Fibroblast of the aortic adventitia (primary cell): ENCODE data around the gene OFD1. TPM values are rescaled to one million over a fixed set of nuclear protein-coding genes. Genes with fewer than 3 reads are reported as not detected.

Experiments used
- DNase-seq: peaks from one replicate; pipeline ENCODE4 v3.0.0-alpha.2; 2010; ENCODE audit warnings: low read depth
- H3K4me3 ChIP-seq: 2 replicates; pipeline ENCODE4 v1.5.1; 2011; ENCODE audit warnings: low read depth, mild to moderate bottlenecking, control low read depth, low read length, moderate library complexity
- total RNA-seq: library from RNA; depleted of rRNA; stranded (reverse); fragments of >200 nt; gene quantifications from 2 replicates; pipeline ENCODE4 v1.2.3, GENCODE V29; 2012; ENCODE audit warnings: low replicate concordance
- TF ChIP-seq, protein P1 (sequence below): IDR thresholded peaks from 2 replicates; pipeline ENCODE4 v1.5.1; 2011; ENCODE audit warnings: mild to moderate bottlenecking, low read length, control low read depth, inconsistent platforms; ENCODE audit not compliant: insufficient read depth

OFD1 gene, protein sequence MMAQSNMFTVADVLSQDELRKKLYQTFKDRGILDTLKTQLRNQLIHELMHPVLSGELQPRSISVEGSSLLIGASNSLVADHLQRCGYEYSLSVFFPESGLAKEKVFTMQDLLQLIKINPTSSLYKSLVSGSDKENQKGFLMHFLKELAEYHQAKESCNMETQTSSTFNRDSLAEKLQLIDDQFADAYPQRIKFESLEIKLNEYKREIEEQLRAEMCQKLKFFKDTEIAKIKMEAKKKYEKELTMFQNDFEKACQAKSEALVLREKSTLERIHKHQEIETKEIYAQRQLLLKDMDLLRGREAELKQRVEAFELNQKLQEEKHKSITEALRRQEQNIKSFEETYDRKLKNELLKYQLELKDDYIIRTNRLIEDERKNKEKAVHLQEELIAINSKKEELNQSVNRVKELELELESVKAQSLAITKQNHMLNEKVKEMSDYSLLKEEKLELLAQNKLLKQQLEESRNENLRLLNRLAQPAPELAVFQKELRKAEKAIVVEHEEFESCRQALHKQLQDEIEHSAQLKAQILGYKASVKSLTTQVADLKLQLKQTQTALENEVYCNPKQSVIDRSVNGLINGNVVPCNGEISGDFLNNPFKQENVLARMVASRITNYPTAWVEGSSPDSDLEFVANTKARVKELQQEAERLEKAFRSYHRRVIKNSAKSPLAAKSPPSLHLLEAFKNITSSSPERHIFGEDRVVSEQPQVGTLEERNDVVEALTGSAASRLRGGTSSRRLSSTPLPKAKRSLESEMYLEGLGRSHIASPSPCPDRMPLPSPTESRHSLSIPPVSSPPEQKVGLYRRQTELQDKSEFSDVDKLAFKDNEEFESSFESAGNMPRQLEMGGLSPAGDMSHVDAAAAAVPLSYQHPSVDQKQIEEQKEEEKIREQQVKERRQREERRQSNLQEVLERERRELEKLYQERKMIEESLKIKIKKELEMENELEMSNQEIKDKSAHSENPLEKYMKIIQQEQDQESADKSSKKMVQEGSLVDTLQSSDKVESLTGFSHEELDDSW
- 20.3 and 41.7 TPM in 2 replicates for total RNA-seq

DNA sequence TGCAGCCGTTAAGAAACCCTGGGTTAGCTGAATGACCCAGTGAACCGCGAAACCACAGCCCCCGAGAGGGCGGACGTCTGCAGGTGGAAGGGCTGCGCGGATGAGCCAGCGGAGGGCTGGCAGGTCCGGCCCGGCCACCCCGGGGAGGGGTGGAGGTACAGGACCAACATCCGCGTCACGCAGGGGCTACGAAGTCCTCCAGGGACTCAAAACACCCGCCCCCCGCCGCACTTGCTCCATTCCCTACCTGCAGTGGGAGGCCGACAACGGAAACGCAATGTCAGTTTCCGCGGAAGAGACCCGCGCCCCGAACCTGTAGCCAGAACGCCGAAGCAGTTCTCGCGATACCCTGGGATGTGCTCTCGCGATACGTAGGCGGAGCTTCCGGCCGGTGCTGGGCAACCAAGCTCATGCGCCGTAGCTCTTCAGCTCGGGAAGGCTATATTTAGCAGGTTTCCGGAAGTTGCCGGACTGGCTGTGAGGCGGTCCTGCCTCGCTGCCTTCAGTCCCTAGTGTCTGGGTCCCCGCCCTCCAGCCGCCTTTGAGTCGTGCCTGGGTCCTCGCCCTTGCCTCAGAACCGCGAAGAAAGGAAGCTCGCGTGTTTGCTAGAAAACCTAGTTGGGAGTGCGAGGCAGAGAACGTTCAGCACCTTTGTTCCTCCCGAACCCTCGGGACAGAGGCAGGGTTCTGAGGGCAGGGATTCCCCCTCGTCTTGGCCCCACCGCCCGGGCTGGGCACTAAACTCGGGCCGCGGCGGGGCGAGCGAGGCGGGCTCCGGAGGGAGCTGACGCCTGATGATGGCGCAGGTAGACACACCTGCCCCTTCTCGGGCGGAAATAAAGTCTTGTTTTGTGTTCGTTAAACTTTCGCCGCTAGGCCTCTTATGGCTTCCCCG is at the start of gene OFD1, which contains the start of gene TRAPPC2:
OFD1 (plus strand) TSS at position 471 of the 895 bp plus-strand sequence; CDS start at position 795, 324 bp downstream.
TRAPPC2 (minus strand) TSS at position 343 of the 895 bp plus-strand sequence. CDS start 14,657 bp downstream, outside the sequence.
- DNase-seq = peak; percentile 98
- TF ChIP-seq, protein P1, sequence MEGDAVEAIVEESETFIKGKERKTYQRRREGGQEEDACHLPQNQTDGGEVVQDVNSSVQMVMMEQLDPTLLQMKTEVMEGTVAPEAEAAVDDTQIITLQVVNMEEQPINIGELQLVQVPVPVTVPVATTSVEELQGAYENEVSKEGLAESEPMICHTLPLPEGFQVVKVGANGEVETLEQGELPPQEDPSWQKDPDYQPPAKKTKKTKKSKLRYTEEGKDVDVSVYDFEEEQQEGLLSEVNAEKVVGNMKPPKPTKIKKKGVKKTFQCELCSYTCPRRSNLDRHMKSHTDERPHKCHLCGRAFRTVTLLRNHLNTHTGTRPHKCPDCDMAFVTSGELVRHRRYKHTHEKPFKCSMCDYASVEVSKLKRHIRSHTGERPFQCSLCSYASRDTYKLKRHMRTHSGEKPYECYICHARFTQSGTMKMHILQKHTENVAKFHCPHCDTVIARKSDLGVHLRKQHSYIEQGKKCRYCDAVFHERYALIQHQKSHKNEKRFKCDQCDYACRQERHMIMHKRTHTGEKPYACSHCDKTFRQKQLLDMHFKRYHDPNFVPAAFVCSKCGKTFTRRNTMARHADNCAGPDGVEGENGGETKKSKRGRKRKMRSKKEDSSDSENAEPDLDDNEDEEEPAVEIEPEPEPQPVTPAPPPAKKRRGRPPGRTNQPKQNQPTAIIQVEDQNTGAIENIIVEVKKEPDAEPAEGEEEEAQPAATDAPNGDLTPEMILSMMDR = no peak

DNA sequence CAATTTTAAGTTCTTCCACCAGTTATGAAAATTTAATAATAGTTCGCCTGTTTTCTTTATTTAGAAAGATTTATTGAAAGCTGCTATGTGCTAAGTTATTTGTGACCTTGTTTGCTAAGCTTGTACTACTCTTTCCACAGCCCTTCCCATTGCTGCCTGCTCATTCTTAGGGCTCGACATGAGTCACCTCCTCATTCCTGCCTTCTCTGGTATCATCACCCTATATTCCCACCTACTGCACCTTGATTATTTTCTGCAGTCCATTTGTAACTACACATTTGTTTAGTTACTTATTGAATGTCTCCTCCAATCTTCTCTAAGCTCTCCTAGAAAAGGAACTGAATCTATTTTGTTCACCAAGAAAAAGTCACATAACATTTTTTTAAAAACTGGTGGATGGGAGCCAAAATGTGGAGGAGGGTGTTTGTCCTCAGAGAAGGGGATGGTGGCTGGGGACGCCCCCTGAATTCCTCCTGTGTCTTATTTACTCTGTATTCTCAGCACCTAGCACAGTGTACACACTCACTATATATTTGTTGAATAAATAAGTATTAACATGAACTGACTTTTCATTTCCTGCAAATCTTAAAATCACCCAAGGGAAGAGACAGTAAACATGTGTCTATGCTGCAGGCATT is 49.3 kb upstream of the OFD1 start:
- DNase-seq = no peak
- TF ChIP-seq, protein P1 = no peak
- no peak overlapping the region for H3K4me3 ChIP-seq

More for the DNA sequence above, at the start of gene OFD1, which contains the start of gene TRAPPC2:
- peak within 1 kb of the TSS; percentile 95 for H3K4me3 ChIP-seq

DNA sequence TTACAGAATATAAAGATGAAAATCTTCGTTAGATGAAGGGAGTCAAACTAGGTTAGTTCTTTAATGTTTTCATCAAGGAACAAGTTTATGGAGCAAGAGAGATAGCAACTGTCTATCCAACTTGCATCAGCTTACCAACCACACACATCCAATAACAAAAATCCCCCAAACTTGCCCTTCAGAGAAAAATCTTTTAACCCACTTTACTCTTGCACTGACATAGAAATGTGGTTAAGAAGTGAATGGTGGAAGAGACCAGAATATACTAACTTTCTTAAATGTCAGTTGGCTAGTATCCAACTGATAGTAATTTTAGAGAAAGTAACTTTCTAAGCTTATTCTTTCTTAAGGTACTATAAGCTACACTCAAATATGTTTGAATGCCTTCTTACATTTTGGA is 47.3 kb upstream of the OFD1 start:
- DNase-seq = no peak
- TF ChIP-seq, protein P1 = no peak
- H3K4me3 ChIP-seq = no peak overlapping the region

DNA sequence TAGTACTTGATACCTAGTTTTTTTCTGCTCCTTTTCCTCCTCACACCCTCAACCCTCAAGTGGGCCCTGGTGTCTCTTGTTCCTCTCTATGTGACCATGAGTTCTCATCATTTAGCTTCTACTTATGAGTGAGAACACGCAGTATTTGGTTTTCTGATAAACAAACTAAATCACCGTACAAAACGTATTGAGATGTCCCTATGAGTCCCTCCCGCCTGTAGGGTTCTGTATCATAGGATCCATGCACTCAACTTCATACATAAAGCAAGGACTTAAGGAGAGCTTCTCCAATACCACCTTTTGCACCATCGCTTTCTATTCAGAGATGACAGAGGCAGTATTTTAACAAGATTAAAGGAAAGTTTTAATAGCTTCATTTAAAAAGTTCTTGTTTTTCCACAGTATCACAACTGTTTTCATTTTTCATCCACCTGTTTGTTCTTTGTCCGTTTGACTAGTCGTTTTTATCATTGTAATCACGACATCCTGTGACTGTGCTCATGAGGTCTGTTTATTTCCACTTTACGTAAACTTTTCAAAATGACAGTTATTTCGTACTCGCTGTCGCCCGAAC is 46.1 kb upstream of the OFD1 start:
- DNase-seq = no peak
- TF ChIP-seq, protein P1 = no peak
- peak overlapping the region; percentile 88 for H3K4me3 ChIP-seq

DNA sequence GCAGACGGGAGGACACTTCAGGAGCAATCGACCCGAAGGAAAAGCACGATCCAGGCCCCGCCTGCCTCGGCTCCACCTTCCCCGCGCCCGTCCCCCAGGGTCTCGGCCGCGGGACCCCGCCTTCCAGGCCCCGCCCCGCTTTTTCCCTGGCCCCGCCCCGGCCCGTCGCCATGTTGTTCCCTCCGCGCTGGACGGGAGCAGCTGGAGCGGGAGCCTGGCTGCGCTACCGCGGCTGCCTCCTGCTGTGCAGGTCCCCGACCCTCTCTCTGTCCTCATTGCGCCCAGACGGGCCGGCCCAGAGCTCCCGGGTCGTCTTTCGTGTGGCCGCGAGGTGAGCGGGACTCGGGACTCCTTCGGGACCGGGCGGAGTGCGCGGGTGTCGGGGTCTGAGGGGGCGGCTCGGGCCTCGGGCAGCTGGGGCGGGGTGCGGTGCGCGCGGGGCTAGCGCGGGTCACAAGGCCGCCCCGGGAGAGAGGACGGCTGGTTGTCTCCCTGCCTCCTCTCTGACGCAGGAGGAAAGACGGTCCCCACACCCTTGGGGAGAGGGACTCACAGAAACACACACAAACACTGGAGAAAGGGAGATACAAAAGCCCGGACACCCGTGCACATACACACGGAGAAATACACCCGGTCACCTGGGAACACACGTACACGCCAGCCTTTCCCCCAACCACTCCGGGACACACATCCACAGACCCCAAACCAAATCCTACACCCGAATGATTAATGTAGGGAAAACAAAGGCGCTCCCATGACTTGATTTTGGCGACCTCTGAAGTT is 45.4 kb upstream of the OFD1 start, which contains the start of gene RAB9A:
RAB9A (plus strand) TSS at position 171 of the 783 bp plus-strand sequence. CDS start 19,619 bp downstream, outside the sequence.
- peak within 1 kb of the TSS; percentile 88 for H3K4me3 ChIP-seq
- peak; percentile 66 for DNase-seq
- TF ChIP-seq, protein P1 = no peak
